ENCODE measurements around the gene ABHD14A. TPM values are rescaled to one million over a fixed set of nuclear protein-coding genes. Genes with fewer than 3 reads are reported as not detected.

ABHD14A gene
- total RNA-seq, 1 donor from 2014 or later = 11.8 TPM

DNA sequence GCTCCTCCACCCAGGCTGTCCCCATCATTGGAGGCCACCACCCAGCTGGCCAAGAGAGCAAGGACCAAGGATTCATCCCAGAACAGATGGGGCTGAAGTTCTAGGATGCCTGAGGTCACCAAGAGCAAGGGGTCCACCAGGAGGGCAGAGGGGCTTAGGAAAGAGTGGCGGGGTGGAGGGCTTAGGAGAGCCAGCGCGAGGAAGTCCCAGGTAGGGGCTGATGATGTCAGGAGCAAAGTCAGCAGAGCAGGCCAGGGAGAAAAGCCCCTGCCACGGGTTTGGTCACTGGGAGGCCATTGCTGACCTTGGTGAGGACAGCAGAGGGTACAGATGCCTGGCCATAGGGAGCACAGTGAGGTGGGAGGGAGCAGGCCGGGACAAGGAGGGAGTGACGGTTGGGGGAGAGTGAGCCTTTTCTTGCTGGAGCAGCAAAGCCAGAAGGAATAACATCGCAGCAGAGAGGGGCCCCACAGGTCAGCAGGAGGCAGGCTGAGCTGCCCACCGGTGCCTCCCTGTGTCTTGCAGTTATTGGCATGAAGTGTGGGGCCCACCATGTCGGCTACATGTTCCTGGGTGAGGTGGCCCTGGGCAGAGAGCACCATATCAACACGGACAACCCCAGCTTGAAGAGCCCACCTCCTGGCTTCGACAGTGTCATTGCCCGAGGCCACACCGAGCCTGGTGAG, 27.5 kb upstream of the ABHD14A start:
- H3K27ac ChIP-seq (ENCODE audit: low read depth, low read length) = no peak overlapping the region
- no peak overlapping the region for H3K9ac ChIP-seq (ENCODE audit: low read length)
- Mint-ChIP-seq H3K4me3 (ENCODE audit: unreplicated experiment) (no peak overlapping the region), H3K36me3 (ENCODE audit: low read depth, unreplicated experiment) (peaks cover 10% of the 10 kb centered on the region), H3K27me3 (ENCODE audit: low read depth, unreplicated experiment) (peaks cover 55% of the 10 kb centered on the region), H3K4me1 (ENCODE audit: low read depth, unreplicated experiment) (no peaks in the 10 kb centered on the region), H3K27ac (ENCODE audit: unreplicated experiment) (no peak overlapping the region), H3K9me3 (ENCODE audit: unreplicated experiment) (peaks cover 3% of the 10 kb centered on the region)
- no peaks in the 10 kb centered on the region for H3K79me2 ChIP-seq (ENCODE audit: insufficient read depth, low read length)
- H3K4me3 ChIP-seq (ENCODE audit: insufficient read depth, low read depth, low read length) = no peak overlapping the region
- no peak for TF ChIP-seq EZH2 (IDR thresholded peaks at IDR 0.05; ENCODE audit: insufficient read depth, low read length)
- no peaks in the 10 kb centered on the region for H4K20me1 ChIP-seq (ENCODE audit: insufficient read depth, low read length)
- FAIRE-seq (no peak), DNase-seq (ENCODE audit: low read depth) (no peak)
- H3K36me3 ChIP-seq (ENCODE audit: insufficient read depth, low read length) = no peaks in the 10 kb centered on the region
- peaks cover 7% of the 10 kb centered on the region for H3K4me1 ChIP-seq (ENCODE audit: insufficient read depth, low read length)
- no peaks in the 10 kb centered on the region for H3K9me3 ChIP-seq (ENCODE audit: insufficient read depth, low read depth, low read length)
- H2AFZ ChIP-seq (ENCODE audit: low read depth, low read length) = no peak overlapping the region
- no peak overlapping the region for H3K4me2 ChIP-seq (ENCODE audit: low read length)
- peaks cover 2% of the 10 kb centered on the region for H3K27me3 ChIP-seq (ENCODE audit: insufficient read depth, low read length)

- H3K4me1 Mint-ChIP-seq (ENCODE audit: low read depth, unreplicated experiment) = no peaks in the 10 kb centered on the region
- Histone ChIP-seq H3K9ac (ENCODE audit: low read length) (no peak overlapping the region), H3K27me3 (ENCODE audit: insufficient read depth, low read length) (peaks cover 2% of the 10 kb centered on the region), H3K9me3 (ENCODE audit: insufficient read depth, low read depth, low read length) (no peaks in the 10 kb centered on the region), H3K27ac (ENCODE audit: low read depth, low read length) (no peak overlapping the region), H3K79me2 (ENCODE audit: insufficient read depth, low read length) (no peaks in the 10 kb centered on the region), H2AFZ (ENCODE audit: low read depth, low read length) (no peak overlapping the region), H4K20me1 (ENCODE audit: insufficient read depth, low read length) (no peaks in the 10 kb centered on the region), H3K4me2 (ENCODE audit: low read length) (no peak overlapping the region), H3K36me3 (ENCODE audit: insufficient read depth, low read length) (no peaks in the 10 kb centered on the region), H3K4me1 (ENCODE audit: insufficient read depth, low read length) (no peaks in the 10 kb centered on the region), H3K4me3 (ENCODE audit: insufficient read depth, low read depth, low read length) (no peak overlapping the region)
- H3K27me3 Mint-ChIP-seq (ENCODE audit: low read depth, unreplicated experiment) = peaks cover 58% of the 10 kb centered on the region
- H3K36me3 Mint-ChIP-seq (ENCODE audit: low read depth, unreplicated experiment) = peaks cover 10% of the 10 kb centered on the region
- no peak overlapping the region for H3K27ac Mint-ChIP-seq (ENCODE audit: unreplicated experiment)
- no peak for DNase-seq (ENCODE audit: low read depth)
- H3K4me3 Mint-ChIP-seq (ENCODE audit: unreplicated experiment) = no peak overlapping the region
- TF ChIP-seq EZH2 (IDR thresholded peaks at IDR 0.05; ENCODE audit: insufficient read depth, low read length) = no peak
- TF ChIP-seq, protein P1, sequence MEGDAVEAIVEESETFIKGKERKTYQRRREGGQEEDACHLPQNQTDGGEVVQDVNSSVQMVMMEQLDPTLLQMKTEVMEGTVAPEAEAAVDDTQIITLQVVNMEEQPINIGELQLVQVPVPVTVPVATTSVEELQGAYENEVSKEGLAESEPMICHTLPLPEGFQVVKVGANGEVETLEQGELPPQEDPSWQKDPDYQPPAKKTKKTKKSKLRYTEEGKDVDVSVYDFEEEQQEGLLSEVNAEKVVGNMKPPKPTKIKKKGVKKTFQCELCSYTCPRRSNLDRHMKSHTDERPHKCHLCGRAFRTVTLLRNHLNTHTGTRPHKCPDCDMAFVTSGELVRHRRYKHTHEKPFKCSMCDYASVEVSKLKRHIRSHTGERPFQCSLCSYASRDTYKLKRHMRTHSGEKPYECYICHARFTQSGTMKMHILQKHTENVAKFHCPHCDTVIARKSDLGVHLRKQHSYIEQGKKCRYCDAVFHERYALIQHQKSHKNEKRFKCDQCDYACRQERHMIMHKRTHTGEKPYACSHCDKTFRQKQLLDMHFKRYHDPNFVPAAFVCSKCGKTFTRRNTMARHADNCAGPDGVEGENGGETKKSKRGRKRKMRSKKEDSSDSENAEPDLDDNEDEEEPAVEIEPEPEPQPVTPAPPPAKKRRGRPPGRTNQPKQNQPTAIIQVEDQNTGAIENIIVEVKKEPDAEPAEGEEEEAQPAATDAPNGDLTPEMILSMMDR (IDR thresholded peaks at IDR 0.05; ENCODE audit: insufficient read depth, low read depth, low read length) = no peak
- FAIRE-seq = no peak
- peaks cover 3% of the 10 kb centered on the region for H3K9me3 Mint-ChIP-seq (ENCODE audit: unreplicated experiment)
Observed at GRCh38 chr3:51948016-51948580, 26.8 kb upstream of the ABHD14A start.

GRCh38 chr3:51949121-51949520, 25.7 kb upstream of the ABHD14A start:
- no peaks in the 10 kb centered on the region for H4K20me1 ChIP-seq (ENCODE audit: insufficient read depth, low read length)
- Mint-ChIP-seq H3K27ac (ENCODE audit: unreplicated experiment) (no peak overlapping the region), H3K36me3 (ENCODE audit: low read depth, unreplicated experiment) (peaks cover 13% of the 10 kb centered on the region), H3K27me3 (ENCODE audit: low read depth, unreplicated experiment) (peaks cover 63% of the 10 kb centered on the region), H3K9me3 (ENCODE audit: unreplicated experiment) (peaks cover 8% of the 10 kb centered on the region), H3K4me3 (ENCODE audit: unreplicated experiment) (no peak overlapping the region), H3K4me1 (ENCODE audit: low read depth, unreplicated experiment) (no peaks in the 10 kb centered on the region)
- FAIRE-seq (no peak), DNase-seq (ENCODE audit: low read depth) (no peak)
- H3K4me3 ChIP-seq (ENCODE audit: insufficient read depth, low read depth, low read length) = no peak overlapping the region
- H3K9ac ChIP-seq (ENCODE audit: low read length) = no peak overlapping the region
- no peaks in the 10 kb centered on the region for H3K79me2 ChIP-seq (ENCODE audit: insufficient read depth, low read length)
- H2AFZ ChIP-seq (ENCODE audit: low read depth, low read length) = no peak overlapping the region
- no peak overlapping the region for H3K27ac ChIP-seq (ENCODE audit: low read depth, low read length)
- TF ChIP-seq EZH2 (IDR thresholded peaks at IDR 0.05; ENCODE audit: insufficient read depth, low read length) = no peak
- TF ChIP-seq, protein P1 (IDR thresholded peaks at IDR 0.05; ENCODE audit: insufficient read depth, low read depth, low read length) = no peak
- H3K4me2 ChIP-seq (ENCODE audit: low read length) = no peak overlapping the region
- peaks cover 6% of the 10 kb centered on the region for H3K4me1 ChIP-seq (ENCODE audit: insufficient read depth, low read length)
- no peaks in the 10 kb centered on the region for H3K36me3 ChIP-seq (ENCODE audit: insufficient read depth, low read length)
- no peaks in the 10 kb centered on the region for H3K9me3 ChIP-seq (ENCODE audit: insufficient read depth, low read depth, low read length)
- H3K27me3 ChIP-seq (ENCODE audit: insufficient read depth, low read length) = peaks cover 2% of the 10 kb centered on the region

All from astrocyte (in vitro differentiated cells and primary cell).